GM20000 (cell line): ENCODE measurements around the gene CCER1.

Experiments
- DNase-seq: peaks from one replicate; pipeline ENCODE4 v3.0.0; 2012; ENCODE audit warnings: low spot score
- TF ChIP-seq, protein P1 (sequence below): IDR thresholded peaks from 2 replicates; pipeline ENCODE4 v1.5.1; 2012; ENCODE audit warnings: mild to moderate bottlenecking, control low read depth; ENCODE audit errors: extremely low read depth, missing control alignments

The CCER1 gene

GRCh38 chr12:90969851-90970250, 14.9 kb upstream of the CCER1 start:
- DNase-seq = no peak
- TF ChIP-seq, protein P1, sequence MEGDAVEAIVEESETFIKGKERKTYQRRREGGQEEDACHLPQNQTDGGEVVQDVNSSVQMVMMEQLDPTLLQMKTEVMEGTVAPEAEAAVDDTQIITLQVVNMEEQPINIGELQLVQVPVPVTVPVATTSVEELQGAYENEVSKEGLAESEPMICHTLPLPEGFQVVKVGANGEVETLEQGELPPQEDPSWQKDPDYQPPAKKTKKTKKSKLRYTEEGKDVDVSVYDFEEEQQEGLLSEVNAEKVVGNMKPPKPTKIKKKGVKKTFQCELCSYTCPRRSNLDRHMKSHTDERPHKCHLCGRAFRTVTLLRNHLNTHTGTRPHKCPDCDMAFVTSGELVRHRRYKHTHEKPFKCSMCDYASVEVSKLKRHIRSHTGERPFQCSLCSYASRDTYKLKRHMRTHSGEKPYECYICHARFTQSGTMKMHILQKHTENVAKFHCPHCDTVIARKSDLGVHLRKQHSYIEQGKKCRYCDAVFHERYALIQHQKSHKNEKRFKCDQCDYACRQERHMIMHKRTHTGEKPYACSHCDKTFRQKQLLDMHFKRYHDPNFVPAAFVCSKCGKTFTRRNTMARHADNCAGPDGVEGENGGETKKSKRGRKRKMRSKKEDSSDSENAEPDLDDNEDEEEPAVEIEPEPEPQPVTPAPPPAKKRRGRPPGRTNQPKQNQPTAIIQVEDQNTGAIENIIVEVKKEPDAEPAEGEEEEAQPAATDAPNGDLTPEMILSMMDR = no peak

DNA sequence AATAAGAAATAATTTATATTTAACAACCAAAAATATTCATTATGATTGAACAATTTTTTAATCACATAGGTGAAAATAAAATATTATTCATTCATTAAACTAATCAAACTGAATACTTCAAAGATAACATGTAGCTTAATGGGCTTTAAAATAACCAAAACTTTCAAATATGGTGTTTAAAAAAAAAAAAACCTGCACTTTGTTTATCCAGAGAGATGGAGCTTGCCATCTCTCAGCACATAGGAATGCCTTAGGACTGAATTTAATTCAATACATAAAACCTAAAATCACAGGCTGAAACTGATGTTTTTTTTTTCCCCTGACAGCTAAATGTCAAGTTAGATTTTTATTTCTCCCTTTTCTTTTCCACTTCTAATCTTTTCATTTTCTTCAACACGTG, 14.4 kb upstream of the CCER1 start:
- no peak for DNase-seq

GRCh38 chr12:90965204-90965603, 10.2 kb upstream of the CCER1 start:
- TF ChIP-seq, protein P1 = no peak
- DNase-seq = no peak

More for the DNA sequence above, 14.4 kb upstream of the CCER1 start:
- TF ChIP-seq, protein P1 = no peak

GRCh38 chr12:90964616-90965015, 9.6 kb upstream of the CCER1 start:
- no peak for DNase-seq
- TF ChIP-seq, protein P1 = no peak

- no peak for DNase-seq
- TF ChIP-seq, protein P1 = no peak
These were observed 9.0 kb upstream of the CCER1 start for GRCh38 chr12:90963946-90964345.

DNA sequence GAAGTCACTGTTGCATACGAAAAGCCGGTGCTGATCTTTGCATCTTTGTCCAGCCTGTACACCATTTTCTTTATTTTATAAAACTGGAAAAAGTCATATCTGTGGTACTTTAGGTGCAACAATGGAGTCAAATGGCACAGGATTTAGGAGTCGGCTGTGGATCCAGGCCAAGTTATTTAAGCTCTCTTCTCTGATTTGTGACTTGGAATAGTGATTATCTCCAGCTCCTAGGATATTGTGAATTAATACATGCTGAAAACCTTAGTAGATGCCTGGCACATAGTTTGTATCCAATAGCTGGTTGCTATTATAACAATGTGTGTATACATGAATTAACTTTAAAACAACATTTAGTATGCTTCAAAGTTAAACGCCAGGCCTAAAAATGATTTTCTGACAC, 6.2 kb upstream of the CCER1 start:
- TF ChIP-seq, protein P1 = no peak
- no peak for DNase-seq

- TF ChIP-seq, protein P1 = peak; percentile 66
- DNase-seq = peak; percentile 49
These were observed 4.7 kb upstream of the CCER1 start for GRCh38 chr12:90959538-90960139.
